GM21717 (cell line): ENCODE results near the gene SLC8A3.

Experiments used
- ATAC-seq: cut with Tn5 transposase; IDR thresholded peaks from one replicate; pipeline ENCODE4 v1.9.1; 2021; ENCODE audit warnings: mild to moderate bottlenecking, moderate library complexity; ENCODE audit not compliant: unreplicated experiment

SLC8A3 gene

DNA sequence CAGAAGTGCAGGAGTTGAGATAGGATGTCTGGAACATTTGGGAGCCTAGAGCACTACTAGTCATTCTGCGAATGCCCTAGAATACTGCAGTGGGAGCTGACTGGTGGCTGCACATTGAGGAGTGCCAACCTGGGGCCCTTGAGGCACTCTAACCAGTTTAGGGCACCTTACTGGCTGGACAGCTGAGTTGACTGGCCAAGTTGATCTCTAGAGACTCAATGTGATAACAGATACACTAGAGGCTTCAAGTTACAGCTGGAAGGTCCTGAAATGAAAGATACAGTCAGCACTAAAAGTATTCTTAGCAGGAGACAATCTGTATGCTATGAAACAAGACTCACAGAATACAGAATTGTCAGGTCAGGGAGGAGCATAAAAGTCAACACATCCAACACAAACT, 8.0 kb downstream of the SLC8A3 start:
- no peak for ATAC-seq

DNA sequence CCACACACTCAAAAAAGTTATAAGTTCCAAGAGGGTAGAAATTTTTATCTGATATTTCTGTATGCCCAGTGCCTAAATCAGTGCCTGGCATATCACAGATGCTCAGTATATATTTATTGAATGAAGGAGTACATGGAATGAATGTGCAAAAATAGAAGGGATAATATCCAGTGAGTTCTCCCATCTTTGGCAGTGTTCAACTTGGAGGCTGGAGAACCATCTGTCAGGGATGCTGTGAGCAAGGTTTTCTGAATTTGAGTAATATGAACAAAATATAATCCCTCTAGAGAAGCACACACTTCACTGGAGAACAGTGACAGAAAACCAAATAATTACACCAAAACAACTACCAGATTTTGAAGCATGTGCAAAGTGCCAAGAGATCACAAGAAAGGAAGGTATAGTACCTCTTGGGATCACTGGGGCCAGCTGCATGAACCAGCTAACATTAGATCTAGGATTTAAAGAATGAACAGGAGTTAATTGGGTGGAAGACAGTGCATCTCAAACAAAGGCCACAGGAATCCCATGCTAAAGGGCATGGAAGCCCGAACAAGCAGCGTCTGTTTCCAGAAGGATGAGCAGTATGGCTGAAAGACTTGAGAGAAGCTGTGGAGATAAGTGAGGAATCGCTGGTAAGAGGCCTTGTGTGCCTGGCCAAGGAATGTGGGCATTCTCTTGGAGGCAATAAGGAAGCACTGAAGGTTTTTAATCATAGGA, 11.5 kb downstream of the SLC8A3 start:
- ATAC-seq = no peak

DNA sequence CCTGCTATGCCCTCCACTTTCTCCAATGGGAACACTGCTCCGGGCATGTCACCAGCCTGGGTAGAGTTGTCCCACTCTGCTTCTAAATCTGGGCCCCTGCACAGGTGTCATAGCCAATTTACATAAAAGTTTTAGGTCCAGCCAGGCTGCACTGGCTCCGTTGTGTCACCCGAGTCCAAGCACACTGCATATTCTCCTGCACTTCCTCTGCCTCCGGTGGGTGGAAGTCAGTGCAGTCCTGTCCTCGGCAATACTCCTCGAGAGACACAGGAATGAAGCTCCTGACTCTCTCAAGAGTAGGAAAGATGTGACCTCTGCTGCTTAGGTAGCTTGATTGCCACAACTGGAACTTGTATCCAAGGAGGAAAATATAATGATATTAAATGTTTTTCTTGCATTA, 15.2 kb downstream of the SLC8A3 start:
- ATAC-seq = no peak

DNA sequence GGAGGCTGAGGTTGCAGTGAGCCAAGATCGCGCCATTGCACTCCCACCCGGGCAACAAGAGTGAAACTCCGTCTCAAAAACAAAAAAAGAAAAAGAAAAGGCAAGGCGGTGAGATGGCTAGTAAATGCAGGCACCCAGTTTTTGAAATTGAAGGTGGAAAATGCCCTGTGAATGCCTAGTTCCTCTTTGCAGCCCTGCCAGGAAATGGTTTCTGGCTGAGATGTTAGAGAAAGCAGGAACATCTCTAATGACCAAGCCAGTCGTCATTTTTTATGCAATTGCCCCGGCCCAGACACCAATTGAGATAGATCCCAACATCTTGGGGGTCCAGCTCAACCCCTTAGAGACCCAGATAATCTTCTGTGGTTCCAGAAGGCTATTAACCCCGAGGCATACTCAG, 17.0 kb downstream of the SLC8A3 start:
- ATAC-seq = no peak

DNA sequence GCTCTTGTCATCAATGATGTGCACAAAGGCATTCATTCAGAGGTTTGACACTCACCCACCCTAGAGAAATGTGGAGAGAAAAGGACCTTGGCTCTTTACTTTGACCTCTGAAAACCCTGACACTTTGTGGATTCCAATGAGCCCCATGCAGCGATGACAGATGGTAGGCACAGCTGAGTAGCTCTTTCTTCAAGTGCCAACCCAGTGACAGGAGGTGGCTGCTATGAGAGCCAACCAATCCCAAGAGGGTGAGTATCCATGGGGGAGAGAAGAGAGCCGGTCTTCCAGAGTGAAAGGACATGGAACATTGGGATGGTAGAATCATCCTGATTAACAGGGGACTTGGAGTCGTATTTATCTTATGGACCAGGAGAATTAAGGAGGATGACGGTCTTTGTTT, 17.8 kb downstream of the SLC8A3 start:
- ATAC-seq = no peak

DNA sequence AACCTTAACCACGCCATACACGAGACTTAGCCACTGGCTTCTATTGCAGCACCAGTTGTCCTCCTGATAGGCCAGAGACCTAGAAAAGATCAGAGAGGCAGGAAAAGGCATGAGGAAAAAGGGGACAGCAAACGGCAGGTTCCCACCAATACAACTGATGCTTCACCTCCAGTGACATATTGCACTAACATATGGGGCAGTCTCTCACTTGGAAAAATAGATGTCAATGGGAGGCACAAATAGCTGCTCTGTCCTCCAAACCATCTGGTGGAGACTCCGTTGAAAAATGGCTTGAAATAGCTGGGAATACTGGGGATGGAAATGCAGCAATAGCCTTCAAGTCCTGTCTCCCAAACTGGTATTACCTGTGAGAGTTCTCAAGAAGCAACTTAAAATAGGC, 20.3 kb downstream of the SLC8A3 start:
- no peak for ATAC-seq

DNA sequence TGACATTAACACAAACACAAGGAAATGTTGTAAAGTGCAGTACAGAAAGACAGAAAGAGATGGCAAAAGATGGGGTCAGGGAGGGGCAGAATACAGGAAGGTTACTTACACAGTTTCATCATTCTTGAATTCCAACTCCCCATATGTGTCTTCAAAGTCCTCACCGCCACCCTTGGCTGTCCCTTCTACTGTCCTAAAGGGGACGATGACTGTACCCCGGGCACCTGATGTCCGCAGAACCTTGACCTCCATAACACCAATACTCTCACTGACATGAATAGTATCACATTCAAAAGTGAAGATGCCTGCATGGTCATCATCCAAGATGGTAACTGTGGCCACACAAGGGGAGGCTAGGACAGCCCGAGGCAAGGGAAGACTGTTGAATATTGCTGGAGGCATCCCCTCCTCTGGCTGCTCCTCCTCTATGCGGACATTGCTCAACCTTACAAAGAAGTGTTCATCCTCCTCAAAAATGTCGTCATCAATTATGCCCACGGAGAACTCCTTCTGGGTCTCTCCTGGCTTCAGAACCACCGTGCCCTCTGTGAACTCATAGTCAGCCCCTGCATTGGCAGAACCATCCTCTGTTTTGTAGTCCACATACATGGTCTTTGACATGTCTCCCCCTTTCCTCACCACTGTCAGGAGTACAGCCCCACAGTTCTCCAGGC, 22.1 kb downstream of the SLC8A3 start:
- ATAC-seq = no peak

DNA sequence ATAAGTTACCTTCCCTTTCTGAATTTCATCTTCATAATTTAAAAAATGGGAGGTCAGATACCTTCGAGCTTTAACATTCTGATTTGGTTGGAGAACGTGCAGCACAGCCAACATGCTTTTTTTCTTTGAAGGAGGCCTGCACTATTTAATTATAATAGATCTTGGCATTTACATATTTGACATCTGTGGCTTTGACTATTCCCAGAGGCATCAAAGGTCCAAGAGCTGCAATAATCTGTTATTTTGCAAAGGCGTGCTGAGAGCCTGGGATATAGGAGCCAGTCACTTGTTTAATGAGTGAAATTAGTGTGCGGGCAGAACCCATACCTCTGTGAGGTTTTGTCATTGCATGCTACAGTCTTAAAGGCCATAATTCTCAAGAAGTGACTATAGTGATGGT, 26.4 kb downstream of the SLC8A3 start:
- ATAC-seq = no peak

DNA sequence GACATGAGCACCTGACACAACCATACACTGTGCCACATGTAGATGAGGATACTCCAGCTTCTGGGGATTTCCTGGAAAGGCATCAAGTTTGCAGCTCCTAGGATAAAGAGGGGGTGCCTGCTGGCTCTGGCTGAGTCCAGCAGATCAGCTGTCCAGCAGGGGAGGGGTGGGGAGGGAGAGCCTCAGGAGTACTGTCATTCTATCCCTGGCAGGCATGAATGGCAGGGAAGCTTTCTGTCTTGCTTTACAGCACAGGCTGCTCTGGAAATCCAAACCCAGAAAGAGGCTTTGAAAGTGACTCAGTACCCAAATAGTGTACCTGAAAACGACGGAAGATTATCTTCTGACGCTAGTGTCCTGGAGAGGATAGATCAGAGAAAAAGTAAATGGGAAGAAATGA, 32.2 kb downstream of the SLC8A3 start:
- no peak for ATAC-seq

DNA sequence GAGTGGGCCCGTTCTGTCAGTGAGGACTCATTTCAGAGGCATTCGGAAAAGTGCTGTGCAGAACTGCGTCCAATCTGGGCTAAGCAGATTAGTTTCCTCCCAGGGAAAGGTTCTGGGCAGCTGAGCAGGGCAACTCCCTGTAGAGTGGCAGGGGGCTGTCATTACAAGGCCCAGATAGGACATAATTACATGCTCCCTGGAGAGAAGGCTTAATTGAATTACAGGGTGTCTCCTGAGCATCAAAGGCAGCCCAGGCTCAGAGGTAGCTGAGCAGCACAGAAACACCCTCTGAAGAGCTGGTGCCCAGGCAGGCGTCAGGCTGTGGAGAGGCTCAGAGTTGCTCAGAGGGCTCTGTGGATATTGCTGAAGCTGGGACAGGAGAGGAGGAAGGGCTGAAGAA, 36.0 kb downstream of the SLC8A3 start:
- no peak for ATAC-seq

DNA sequence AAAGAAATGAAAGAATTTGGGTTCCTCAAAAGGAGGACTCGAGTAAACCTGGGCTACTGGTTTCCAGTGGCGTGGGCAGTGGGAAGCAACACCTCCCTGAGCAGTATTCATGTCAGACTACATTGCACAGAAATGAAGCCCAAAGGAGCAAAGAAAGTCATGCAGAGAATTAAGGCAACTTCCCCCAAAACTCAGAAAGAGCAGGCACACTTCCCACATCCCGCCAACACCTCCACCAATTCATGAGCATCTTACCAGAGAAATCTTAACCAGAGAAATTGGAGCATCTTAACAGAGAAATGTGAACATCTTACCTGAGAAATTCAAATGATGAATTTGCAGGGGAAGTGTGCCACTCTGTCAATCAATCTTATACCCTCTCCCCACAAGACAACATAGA, 36.7 kb downstream of the SLC8A3 start:
- ATAC-seq = no peak

DNA sequence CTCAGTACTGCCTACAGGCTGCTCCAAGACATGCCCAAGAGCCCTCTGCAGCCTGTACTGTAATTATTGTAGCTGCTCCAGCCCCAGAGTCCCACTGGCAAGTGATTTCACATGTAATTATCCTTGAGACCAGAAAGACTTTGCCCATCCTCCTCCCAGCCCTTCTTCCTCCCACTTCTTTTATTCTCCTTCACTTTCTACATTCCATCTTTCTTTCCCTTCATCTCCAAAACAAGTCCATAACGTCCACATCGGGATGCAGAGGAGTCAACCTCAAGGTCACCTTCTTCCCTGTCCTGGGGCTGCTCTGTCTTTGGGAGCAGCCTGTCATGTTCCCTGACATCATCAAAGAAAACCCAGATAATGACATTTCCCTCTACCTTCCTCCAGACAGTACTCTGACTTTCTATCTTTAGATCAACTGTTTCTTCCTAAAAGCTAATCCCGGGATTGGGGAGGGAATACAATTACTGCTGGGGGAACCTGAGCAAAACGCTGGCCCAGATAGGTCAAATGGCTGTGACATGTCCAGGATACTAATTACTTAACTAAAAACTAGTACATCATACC, 39.1 kb downstream of the SLC8A3 start:
- no peak for ATAC-seq

DNA sequence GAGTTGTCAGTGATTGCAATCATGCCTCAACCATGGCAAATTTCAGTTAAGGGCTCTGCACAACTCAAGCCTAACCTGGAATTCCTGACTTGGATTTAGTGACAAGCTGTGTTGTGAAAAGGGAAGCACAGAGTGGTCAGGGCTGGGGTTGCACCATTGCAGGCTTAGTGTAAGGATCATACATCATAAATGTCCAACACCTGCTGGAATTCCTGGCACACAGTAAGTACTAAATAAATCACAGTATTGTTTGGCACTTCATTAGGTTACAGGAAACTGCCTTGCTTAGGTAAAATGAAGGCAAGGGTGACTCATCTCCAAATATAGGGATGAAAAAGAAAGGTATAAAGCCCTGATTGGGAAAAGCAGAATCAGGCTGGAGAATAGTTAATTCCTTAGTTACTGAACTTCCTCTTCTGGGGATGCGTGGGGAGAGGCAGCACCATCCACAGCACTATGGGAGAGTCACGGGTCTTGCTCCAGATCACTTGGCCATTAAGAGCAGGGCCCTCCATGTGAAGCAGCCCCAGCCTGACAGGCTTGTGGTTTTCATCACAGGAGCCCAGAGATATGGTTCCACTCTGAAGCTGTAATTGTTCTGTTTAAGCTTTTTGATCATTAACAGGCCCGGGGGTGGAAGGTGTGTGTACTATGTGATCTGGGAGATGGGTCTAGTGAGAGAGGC, 39.7 kb downstream of the SLC8A3 start:
- ATAC-seq = no peak

DNA sequence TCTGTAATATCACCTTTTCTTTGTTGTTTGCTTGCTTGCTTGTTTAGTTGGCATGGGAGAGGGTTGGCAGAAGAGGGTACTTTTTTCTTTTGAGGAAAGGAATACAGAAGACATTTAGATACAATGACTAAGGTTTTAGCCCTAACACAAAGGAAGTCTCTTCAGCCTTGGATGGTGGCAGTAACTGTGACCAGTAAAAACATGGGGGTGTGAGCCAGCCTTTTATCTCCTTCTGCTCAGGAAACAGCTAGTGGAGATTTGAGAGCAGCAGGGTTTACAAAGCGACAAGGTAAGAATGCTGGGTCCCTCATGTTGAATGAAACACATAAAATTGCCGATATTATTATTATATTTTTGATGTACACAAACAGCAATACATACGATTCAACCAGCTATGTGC, 40.4 kb downstream of the SLC8A3 start:
- no peak for ATAC-seq

DNA sequence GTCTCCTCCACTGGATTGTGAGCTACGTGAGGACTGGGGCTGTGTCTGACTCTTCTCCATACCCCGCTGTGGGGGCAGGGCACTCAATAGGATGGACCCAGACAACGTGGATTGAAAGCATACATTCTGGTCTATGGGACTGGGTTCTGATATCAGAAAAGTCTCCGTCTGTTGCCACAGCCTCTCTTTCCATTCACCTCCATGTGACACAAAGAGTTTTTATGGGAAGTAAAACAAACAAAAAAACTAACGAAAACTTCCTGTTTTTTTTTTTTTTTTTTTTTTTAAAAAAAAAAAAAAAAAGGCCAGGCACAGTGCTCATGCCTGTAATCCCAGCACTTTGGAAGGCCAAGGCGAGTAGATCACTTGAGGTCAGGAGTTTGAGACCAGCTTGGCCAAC, 44.7 kb downstream of the SLC8A3 start:
- no peak for ATAC-seq

DNA sequence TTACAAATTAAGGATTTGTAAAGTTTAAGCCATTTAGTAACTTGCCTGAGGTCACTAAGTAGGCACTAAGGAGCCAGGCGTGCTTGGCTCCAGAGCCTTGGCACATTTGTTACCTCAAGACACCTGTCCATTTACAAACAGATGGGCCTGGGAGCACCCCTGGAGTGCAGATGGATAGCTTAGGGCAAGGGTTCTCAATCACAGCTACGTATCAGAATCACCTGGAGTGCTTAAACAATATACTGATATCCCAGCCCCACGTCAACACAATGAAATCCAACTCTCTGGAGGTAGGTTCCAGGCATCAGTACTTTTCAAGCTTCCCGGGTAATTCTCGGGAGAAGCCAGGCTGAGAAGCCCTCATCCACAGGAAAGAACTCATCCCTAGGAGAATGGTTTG, 45.4 kb downstream of the SLC8A3 start:
- ATAC-seq = no peak

DNA sequence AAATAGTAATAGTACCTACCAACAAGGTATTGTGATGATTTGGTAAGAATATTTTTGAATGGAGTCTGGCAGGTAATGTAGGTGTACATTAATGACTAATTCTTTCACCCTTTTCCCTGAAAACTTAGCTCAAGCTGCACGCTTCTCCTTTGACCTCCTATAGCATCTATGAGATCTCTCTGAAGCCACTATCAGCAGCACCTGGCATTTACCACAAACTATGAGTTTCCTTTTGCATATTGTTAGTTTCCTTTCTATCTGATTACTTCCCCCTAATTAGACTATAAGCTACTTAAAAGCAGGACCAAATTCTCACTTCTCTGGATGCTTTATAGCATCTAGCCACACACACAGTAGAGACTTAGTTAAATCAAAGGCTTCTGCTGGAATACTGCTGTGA, 48.1 kb downstream of the SLC8A3 start:
- ATAC-seq = no peak

DNA sequence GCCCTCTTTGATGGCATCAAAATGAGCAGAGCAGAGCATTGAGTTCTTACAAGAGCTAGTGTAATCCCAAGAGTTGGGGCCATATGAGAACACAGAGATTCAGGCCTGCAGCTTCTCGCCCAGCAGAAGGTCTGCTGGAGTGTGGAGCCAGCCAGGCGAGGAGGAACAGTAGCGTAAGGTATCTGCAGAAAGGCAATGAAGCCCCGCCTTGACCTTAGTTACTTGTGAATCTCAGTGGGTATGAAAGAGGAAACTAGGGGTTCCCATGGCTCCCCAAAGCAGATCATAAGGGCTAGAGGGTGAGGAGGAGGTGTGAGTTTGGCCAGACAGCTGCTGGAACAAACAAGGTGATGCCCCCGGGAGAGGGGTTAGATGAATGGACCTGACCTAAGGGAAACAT, 49.4 kb downstream of the SLC8A3 start:
- ATAC-seq = no peak

DNA sequence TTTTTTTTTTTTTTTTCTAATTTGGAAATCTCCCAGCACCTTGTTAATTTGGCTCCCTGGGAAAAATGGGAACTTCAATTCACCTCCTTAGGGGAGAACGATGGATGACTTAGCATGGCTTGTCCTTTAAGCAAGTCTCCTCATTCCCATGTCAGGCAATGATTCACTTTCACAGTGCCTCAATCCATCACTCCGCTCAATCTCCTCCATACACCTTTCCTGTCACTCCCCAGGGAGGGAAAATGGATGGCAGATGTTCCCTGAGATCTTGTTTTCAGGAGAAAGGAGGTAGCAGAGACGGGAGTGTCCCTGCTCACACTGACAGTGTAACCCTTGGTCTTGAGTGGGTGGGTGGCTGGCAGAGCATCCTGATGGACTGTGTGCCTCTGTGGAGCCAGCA, 51.0 kb downstream of the SLC8A3 start:
- ATAC-seq = no peak

DNA sequence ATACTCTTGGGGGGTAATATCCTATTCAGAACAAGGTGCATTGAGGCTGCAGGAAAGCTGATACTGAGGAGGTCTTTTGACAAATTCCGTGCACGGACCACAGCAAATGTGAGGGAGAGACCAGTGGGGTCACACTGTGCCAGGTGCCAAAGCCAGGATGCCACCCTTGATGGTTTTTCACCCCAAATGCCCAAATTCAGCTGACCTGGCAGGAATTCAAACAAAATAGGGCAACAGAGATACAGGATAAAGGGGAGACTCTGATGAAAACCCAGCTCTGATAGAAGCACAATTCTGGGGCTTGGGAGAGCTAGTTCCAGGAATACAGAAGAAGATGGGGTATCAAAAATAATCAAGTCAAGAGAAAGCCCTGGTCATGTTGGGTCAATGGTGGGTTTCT, 55.3 kb downstream of the SLC8A3 start:
- no peak for ATAC-seq

DNA sequence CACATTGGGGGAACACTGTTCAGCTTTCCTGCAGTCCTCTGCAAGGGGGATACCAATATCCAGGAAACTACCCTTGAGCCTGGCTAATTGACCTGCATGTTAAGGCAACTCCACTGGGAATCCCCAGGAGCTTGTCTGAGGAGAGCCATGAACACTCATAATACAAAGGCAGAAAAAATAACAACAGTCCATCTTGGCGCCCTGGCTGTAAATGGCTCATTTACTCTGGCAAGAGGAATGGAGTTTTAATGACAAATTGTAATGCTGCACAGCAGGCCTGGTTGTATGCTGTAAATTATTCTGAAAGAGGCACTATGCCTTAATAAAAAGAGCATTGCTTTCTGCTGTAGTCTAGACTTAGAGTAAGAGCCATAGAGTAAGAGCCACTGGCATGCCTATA, 58.3 kb downstream of the SLC8A3 start:
- no peak for ATAC-seq

DNA sequence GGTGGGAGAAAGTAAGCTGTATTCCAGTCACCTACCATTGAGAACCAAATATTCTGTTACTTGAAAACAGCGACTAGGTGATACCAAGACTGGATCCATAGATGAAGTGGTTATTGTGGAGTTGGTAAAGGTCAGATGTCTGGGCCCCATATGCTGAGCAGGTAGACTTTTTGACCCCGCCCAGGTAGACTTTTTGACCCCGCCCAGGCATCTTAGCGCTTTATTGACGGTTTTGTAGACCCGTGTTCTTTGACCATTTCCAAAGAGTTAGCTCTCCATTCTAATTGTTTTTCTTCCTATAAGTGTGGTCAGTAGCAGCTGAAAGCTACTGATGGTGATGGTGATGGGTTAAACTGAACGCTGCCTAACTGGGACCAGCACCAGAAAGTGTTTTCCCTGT, 61.6 kb downstream of the SLC8A3 start:
- ATAC-seq = no peak
